HepG2 (cell line): ENCODE measurements around the gene TLN1. TPM values are rescaled to one million over a fixed set of nuclear protein-coding genes. Genes with fewer than 3 reads are reported as not detected.

Experiments used
- AHR ChIP-seq: IDR thresholded peaks from 2 replicates; pipeline ENCODE4 v1.6.1; 2018; ENCODE audit warnings: missing genetic modification reagents, missing compliant biosample characterization
- AKAP8 ChIP-seq: sonication (generic); formaldehyde crosslinking; IDR thresholded peaks from 2 replicates; pipeline ENCODE4 v1.5.1; 2020; ENCODE audit warnings: mild to moderate bottlenecking, missing genetic modification reagents
- GPN1 ChIP-seq: sonication (generic); formaldehyde crosslinking; IDR thresholded peaks from 2 replicates; pipeline ENCODE4 v1.5.1; 2020; ENCODE audit warnings: missing genetic modification reagents, borderline replicate concordance
- GZF1 ChIP-seq: sonication (generic); formaldehyde crosslinking; IDR thresholded peaks from 2 replicates; pipeline ENCODE4 v1.5.1; 2020; ENCODE audit warnings: mild to moderate bottlenecking, missing genetic modification reagents
- KAT8 ChIP-seq: IDR thresholded peaks from 2 replicates; pipeline ENCODE4 v1.6.1; 2016; ENCODE audit warnings: missing genetic modification reagents, missing compliant biosample characterization
- KLF12 ChIP-seq: sonication (generic); formaldehyde crosslinking; IDR thresholded peaks from 2 replicates; pipeline ENCODE4 v1.4.0; 2020; ENCODE audit warnings: missing genetic modification reagents, borderline replicate concordance
- MIER3 ChIP-seq: IDR thresholded peaks from 2 replicates; pipeline ENCODE4 v1.6.1; 2016; ENCODE audit warnings: missing compliant biosample characterization, borderline replicate concordance
- PTBP1 ChIP-seq: fragments of 200-400 bp; formaldehyde crosslinking; IDR thresholded peaks from 2 replicates; pipeline ENCODE4 v1.6.1; 2018; ENCODE audit warnings: low read length, low read depth; ENCODE audit not compliant: poor library complexity, severe bottlenecking
- SNAPC2 ChIP-seq: sonication (generic); formaldehyde crosslinking; IDR thresholded peaks from 2 replicates; pipeline ENCODE4 v1.8.1; 2022; ENCODE audit warnings: mild to moderate bottlenecking, missing genetic modification reagents
- ZBTB26 ChIP-seq: IDR thresholded peaks from 2 replicates; pipeline ENCODE4 v1.6.1; 2016; ENCODE audit warnings: missing compliant biosample characterization, missing genetic modification reagents, borderline replicate concordance
- ZMAT3 ChIP-seq: sonication (generic); formaldehyde crosslinking; conservative IDR thresholded peaks from 2 replicates; pipeline ENCODE4 v1.7.0; 2021; ENCODE audit warnings: missing genetic modification reagents
- ZMYM4 ChIP-seq: sonication (generic); formaldehyde crosslinking; IDR thresholded peaks from 2 replicates; pipeline ENCODE4 v1.8.1; 2023; ENCODE audit warnings: mild to moderate bottlenecking, missing genetic modification reagents
- ZNF251 ChIP-seq: sonication (generic); formaldehyde crosslinking; IDR thresholded peaks from 2 replicates; pipeline ENCODE4 v1.9.0; 2021; ENCODE audit warnings: mild to moderate bottlenecking, missing genetic modification reagents
- ZNF446 ChIP-seq: sonication (generic); formaldehyde crosslinking; IDR thresholded peaks from 2 replicates; pipeline ENCODE4 v1.5.0; 2020; ENCODE audit warnings: mild to moderate bottlenecking, missing genetic modification reagents
- ZNF569 ChIP-seq: sonication (generic); formaldehyde crosslinking; IDR thresholded peaks from 2 replicates; pipeline ENCODE4 v1.5.0; 2020; ENCODE audit warnings: mild to moderate bottlenecking, missing genetic modification reagents, moderate library complexity, borderline replicate concordance
- ZSCAN29 ChIP-seq: sonication (generic); formaldehyde crosslinking; conservative IDR thresholded peaks from 2 replicates; pipeline ENCODE4 v1.4.0; 2020; ENCODE audit warnings: mild to moderate bottlenecking, missing genetic modification reagents
- polyA plus RNA-seq, 8 experiments: library from polyadenylated mRNA; depleted of rRNA in 3 of 8; stranded (reverse) in 7 of 8; unstranded in 1 of 8; fragments of >200 nt; fragmentation: Illumina TruSeq in 4 of 8; extraction: Trizol in 4 of 8; gene quantifications; 2 replicates each; pipeline versions ENCODE4 v1.2.1 to v1.2.3, GENCODE V29; 2011 to 2016; ENCODE audit warnings: low read depth in 4 of 8, missing spikeins in 1 of 8, mixed read lengths in 1 of 8; ENCODE audit not compliant: insufficient read depth in 1 of 8
- total RNA-seq, 5 experiments: library from RNA; depleted of rRNA; stranded (reverse); fragments of >200 nt; fragmentation: Illumina TruSeq; extraction: Trizol; gene quantifications; 2 replicates each; pipeline ENCODE4 v1.2.3, GENCODE V29; 2016; ENCODE audit warnings: low read depth in 1 of 5
- TF ChIP-seq, protein P1 (sequence below): sonication (generic); formaldehyde crosslinking; IDR thresholded peaks from 2 replicates; pipeline ENCODE4 v1.5.0; 2020; ENCODE audit warnings: mild to moderate bottlenecking, missing genetic modification reagents, moderate library complexity
- TF ChIP-seq, protein P2 (sequence below): sonication (generic); formaldehyde crosslinking; IDR thresholded peaks from 2 replicates; pipeline ENCODE4 v1.8.1; 2023; ENCODE audit warnings: mild to moderate bottlenecking, missing genetic modification reagents, borderline replicate concordance
- TF ChIP-seq, protein P3 (sequence below): sonication (generic); formaldehyde crosslinking; IDR thresholded peaks from 2 replicates; pipeline ENCODE4 v1.4.0; 2020; ENCODE audit warnings: missing genetic modification reagents
- TF ChIP-seq, protein P4 (sequence below): sonication (generic); formaldehyde crosslinking; IDR thresholded peaks from 2 replicates; pipeline ENCODE4 v1.4.0; 2020; ENCODE audit warnings: missing genetic modification reagents, borderline replicate concordance

TLN1 gene
- total and polyA plus RNA-seq, 2 of the 13 experiments (the other 11 are each of a cell fraction or from before 2014, with no cell fraction given): 35.2 to 51.8 TPM

DNA sequence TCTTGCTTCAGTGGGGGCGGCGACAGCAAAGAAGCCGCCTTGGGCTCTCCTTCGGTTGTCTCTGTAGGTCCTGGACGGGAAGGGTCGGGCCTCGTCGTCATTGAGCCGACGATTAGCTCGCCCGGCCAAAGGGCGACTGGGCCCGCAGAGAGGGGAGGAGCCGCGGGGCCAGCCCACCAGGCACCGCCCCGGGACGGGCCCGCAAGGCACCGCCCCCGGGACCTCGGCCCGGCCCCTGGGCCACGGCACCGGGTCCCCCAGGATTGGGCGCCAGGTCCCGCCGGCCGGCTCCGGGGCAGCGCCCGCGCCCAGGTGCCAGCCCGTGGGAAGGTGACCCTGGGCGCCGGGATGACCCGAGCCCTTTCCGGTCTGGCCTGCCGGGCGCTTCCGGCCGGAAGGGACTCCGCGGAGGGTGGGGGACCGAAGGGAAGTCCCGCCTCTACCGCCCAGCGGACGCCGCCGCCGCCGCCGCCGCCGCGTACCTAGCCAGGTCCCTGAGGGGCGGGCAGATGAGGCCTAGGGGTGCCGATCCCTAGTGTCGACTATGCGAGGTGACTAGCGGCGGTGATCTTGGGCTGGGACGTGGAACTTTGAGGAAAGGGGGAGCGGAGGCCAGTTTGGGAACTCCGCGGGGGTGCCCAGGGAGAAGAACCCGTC lies 17.0 kb upstream of the TLN1 start, which contains the start of the genes GBA2 and RGP1 (continued):
- TF ChIP-seq ZBTB26: no peak; the same call in 1 of the 2 replicates
- TF ChIP-seq ZNF251: no peak
- TF ChIP-seq, protein P1, sequence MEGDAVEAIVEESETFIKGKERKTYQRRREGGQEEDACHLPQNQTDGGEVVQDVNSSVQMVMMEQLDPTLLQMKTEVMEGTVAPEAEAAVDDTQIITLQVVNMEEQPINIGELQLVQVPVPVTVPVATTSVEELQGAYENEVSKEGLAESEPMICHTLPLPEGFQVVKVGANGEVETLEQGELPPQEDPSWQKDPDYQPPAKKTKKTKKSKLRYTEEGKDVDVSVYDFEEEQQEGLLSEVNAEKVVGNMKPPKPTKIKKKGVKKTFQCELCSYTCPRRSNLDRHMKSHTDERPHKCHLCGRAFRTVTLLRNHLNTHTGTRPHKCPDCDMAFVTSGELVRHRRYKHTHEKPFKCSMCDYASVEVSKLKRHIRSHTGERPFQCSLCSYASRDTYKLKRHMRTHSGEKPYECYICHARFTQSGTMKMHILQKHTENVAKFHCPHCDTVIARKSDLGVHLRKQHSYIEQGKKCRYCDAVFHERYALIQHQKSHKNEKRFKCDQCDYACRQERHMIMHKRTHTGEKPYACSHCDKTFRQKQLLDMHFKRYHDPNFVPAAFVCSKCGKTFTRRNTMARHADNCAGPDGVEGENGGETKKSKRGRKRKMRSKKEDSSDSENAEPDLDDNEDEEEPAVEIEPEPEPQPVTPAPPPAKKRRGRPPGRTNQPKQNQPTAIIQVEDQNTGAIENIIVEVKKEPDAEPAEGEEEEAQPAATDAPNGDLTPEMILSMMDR (CRISPR knock-in tag): no peak; the same call in 1 of the 2 replicates
- no peak for TF ChIP-seq AHR (CRISPR knock-in tag)
- TF ChIP-seq, protein P2, sequence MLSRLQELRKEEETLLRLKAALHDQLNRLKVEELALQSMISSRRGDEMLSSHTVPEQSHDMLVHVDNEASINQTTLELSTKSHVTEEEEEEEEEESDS: no peak
- TF ChIP-seq SNAPC2 (CRISPR knock-in tag): no peak
- TF ChIP-seq, protein P3, sequence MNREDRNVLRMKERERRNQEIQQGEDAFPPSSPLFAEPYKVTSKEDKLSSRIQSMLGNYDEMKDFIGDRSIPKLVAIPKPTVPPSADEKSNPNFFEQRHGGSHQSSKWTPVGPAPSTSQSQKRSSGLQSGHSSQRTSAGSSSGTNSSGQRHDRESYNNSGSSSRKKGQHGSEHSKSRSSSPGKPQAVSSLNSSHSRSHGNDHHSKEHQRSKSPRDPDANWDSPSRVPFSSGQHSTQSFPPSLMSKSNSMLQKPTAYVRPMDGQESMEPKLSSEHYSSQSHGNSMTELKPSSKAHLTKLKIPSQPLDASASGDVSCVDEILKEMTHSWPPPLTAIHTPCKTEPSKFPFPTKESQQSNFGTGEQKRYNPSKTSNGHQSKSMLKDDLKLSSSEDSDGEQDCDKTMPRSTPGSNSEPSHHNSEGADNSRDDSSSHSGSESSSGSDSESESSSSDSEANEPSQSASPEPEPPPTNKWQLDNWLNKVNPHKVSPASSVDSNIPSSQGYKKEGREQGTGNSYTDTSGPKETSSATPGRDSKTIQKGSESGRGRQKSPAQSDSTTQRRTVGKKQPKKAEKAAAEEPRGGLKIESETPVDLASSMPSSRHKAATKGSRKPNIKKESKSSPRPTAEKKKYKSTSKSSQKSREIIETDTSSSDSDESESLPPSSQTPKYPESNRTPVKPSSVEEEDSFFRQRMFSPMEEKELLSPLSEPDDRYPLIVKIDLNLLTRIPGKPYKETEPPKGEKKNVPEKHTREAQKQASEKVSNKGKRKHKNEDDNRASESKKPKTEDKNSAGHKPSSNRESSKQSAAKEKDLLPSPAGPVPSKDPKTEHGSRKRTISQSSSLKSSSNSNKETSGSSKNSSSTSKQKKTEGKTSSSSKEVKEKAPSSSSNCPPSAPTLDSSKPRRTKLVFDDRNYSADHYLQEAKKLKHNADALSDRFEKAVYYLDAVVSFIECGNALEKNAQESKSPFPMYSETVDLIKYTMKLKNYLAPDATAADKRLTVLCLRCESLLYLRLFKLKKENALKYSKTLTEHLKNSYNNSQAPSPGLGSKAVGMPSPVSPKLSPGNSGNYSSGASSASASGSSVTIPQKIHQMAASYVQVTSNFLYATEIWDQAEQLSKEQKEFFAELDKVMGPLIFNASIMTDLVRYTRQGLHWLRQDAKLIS (CRISPR knock-in tag): no peak
- TF ChIP-seq, protein P4, sequence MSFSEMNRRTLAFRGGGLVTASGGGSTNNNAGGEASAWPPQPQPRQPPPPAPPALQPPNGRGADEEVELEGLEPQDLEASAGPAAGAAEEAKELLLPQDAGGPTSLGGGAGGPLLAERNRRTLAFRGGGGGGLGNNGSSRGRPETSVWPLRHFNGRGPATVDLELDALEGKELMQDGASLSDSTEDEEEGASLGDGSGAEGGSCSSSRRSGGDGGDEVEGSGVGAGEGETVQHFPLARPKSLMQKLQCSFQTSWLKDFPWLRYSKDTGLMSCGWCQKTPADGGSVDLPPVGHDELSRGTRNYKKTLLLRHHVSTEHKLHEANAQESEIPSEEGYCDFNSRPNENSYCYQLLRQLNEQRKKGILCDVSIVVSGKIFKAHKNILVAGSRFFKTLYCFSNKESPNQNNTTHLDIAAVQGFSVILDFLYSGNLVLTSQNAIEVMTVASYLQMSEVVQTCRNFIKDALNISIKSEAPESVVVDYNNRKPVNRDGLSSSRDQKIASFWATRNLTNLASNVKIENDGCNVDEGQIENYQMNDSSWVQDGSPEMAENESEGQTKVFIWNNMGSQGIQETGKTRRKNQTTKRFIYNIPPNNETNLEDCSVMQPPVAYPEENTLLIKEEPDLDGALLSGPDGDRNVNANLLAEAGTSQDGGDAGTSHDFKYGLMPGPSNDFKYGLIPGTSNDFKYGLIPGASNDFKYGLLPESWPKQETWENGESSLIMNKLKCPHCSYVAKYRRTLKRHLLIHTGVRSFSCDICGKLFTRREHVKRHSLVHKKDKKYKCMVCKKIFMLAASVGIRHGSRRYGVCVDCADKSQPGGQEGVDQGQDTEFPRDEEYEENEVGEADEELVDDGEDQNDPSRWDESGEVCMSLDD (CRISPR knock-in tag): no peak
- 0 out of 2 replicates have a peak, but pooled peaks have one; percentile 18 for TF ChIP-seq KLF12
- no peak for TF ChIP-seq PTBP1
- TF ChIP-seq ZNF446 (CRISPR knock-in tag): no peak; the same call in 1 of the 2 replicates
- no peak for TF ChIP-seq MIER3
- no peak for TF ChIP-seq ZMAT3 (CRISPR knock-in tag)
- TF ChIP-seq AKAP8 (CRISPR knock-in tag): no peak; the same call in 1 of the 2 replicates
- TF ChIP-seq GPN1 (CRISPR knock-in tag): no peak
- peak; percentile 78 for TF ChIP-seq KAT8 (CRISPR knock-in tag)
- TF ChIP-seq GZF1: no peak
- no peak; the same call in none of the 2 replicates for TF ChIP-seq ZMYM4 (CRISPR knock-in tag)
- no peak for TF ChIP-seq ZSCAN29 (CRISPR knock-in tag)
- TF ChIP-seq ZNF569 (CRISPR knock-in tag): no peak
